ENCODE data around the gene YOD1.

DNA sequence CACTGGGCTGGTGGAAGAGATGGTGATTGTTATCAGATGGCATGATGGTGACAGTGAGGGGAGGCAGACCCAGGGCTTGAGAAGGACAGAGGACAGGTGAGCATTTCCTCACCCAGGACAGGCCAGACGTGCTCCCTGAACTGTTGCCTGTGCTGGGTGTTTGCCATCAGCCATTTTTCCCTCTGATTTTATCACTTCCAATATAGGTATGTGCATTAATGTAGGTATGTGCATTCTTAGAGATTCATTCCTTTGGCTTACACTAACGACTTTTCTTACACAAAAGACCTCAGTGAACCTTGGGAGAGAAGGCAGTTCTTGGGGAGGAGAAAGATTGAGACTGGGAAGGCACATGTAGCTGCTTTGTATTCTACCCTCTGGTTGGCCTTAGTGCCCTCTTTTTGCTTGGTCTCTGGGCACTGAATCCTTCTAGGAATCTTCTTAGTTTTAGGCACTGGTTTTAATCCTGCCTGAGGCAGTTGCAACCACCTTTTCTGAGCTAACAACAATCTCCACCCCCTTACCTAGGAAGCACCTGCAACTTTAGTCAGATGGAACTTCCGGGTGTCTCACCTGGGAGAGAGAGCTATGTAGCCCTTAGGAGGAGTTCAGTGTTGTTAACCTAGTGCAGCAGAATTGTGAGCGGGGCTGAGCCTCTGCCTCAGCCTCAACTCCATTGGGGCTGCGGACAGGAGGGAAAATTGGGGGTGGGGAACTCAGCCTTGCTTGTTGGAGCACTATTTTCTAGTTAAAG lies 49.3 kb downstream of the YOD1 start:
- TF ChIP-seq, protein P1, sequence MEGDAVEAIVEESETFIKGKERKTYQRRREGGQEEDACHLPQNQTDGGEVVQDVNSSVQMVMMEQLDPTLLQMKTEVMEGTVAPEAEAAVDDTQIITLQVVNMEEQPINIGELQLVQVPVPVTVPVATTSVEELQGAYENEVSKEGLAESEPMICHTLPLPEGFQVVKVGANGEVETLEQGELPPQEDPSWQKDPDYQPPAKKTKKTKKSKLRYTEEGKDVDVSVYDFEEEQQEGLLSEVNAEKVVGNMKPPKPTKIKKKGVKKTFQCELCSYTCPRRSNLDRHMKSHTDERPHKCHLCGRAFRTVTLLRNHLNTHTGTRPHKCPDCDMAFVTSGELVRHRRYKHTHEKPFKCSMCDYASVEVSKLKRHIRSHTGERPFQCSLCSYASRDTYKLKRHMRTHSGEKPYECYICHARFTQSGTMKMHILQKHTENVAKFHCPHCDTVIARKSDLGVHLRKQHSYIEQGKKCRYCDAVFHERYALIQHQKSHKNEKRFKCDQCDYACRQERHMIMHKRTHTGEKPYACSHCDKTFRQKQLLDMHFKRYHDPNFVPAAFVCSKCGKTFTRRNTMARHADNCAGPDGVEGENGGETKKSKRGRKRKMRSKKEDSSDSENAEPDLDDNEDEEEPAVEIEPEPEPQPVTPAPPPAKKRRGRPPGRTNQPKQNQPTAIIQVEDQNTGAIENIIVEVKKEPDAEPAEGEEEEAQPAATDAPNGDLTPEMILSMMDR (IDR thresholded peaks at IDR 0.05 in 2 of 3, conservative IDR thresholded peaks at IDR 0.05 in 1 of 3; ENCODE audit: control insufficient read depth in 2 of 3, extremely low read depth in 1 of 3, insufficient read depth in 1 of 3, low read depth in 3 of 3, low read length in 3 of 3) = no peak
- TF ChIP-seq EZH2 (IDR thresholded peaks at IDR 0.05; ENCODE audit: borderline replicate concordance, control insufficient read depth, low read depth, low read length) (no peak), HDAC6 (IDR thresholded peaks at IDR 0.05; ENCODE audit: unreplicated experiment) (no peak), SMC3 (IDR thresholded peaks at IDR 0.05; ENCODE audit: borderline replicate concordance, low read length) (no peak), ZNF24 (IDR thresholded peaks at IDR 0.05) (no peak), ZSCAN29 (IDR thresholded peaks at IDR 0.05) (no peak), NFYA (IDR thresholded peaks at IDR 0.05; ENCODE audit: borderline replicate concordance, low read depth, low read length) (no peak), FOXK2 (IDR thresholded peaks at IDR 0.05) (no peak), RCOR1 (conservative IDR thresholded peaks at IDR 0.05; ENCODE audit: low read depth, low read length) (no peak), EP300 (IDR thresholded peaks at IDR 0.05; ENCODE audit: borderline replicate concordance in 1 of 2, control insufficient read depth in 1 of 2, low read depth in 2 of 2, low read length in 2 of 2) (no peak)
- TF ChIP-seq, protein P2, sequence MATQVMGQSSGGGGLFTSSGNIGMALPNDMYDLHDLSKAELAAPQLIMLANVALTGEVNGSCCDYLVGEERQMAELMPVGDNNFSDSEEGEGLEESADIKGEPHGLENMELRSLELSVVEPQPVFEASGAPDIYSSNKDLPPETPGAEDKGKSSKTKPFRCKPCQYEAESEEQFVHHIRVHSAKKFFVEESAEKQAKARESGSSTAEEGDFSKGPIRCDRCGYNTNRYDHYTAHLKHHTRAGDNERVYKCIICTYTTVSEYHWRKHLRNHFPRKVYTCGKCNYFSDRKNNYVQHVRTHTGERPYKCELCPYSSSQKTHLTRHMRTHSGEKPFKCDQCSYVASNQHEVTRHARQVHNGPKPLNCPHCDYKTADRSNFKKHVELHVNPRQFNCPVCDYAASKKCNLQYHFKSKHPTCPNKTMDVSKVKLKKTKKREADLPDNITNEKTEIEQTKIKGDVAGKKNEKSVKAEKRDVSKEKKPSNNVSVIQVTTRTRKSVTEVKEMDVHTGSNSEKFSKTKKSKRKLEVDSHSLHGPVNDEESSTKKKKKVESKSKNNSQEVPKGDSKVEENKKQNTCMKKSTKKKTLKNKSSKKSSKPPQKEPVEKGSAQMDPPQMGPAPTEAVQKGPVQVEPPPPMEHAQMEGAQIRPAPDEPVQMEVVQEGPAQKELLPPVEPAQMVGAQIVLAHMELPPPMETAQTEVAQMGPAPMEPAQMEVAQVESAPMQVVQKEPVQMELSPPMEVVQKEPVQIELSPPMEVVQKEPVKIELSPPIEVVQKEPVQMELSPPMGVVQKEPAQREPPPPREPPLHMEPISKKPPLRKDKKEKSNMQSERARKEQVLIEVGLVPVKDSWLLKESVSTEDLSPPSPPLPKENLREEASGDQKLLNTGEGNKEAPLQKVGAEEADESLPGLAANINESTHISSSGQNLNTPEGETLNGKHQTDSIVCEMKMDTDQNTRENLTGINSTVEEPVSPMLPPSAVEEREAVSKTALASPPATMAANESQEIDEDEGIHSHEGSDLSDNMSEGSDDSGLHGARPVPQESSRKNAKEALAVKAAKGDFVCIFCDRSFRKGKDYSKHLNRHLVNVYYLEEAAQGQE (IDR thresholded peaks at IDR 0.05; ENCODE audit: low read depth, low read length) = no peak
- TF ChIP-seq, protein P3, sequence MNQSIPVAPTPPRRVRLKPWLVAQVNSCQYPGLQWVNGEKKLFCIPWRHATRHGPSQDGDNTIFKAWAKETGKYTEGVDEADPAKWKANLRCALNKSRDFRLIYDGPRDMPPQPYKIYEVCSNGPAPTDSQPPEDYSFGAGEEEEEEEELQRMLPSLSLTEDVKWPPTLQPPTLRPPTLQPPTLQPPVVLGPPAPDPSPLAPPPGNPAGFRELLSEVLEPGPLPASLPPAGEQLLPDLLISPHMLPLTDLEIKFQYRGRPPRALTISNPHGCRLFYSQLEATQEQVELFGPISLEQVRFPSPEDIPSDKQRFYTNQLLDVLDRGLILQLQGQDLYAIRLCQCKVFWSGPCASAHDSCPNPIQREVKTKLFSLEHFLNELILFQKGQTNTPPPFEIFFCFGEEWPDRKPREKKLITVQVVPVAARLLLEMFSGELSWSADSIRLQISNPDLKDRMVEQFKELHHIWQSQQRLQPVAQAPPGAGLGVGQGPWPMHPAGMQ (IDR thresholded peaks at IDR 0.05; ENCODE audit: borderline replicate concordance) = no peak
